Mammary epithelial cell (primary cell): ENCODE measurements around the gene GPR31.

Experiments
- EZH2 ChIP-seq: IDR thresholded peaks from 2 replicates; pipeline ENCODE4 v1.6.1; 2012; ENCODE audit warnings: low read length, inconsistent platforms, borderline replicate concordance
- TF ChIP-seq, protein P1 (sequence below), 2 donors: IDR thresholded peaks in 1 of 2; conservative IDR thresholded peaks in 1 of 2; 2 replicates each; pipeline ENCODE4 v1.5.1; 2011 to 2012; ENCODE audit warnings: inconsistent platforms in 2 of 2, low read length in 2 of 2, mild to moderate bottlenecking in 2 of 2, control low read depth in 1 of 2, low read depth in 1 of 2; ENCODE audit not compliant: insufficient read depth in 1 of 2; ENCODE audit errors: extremely low read depth in 1 of 2

DNA sequence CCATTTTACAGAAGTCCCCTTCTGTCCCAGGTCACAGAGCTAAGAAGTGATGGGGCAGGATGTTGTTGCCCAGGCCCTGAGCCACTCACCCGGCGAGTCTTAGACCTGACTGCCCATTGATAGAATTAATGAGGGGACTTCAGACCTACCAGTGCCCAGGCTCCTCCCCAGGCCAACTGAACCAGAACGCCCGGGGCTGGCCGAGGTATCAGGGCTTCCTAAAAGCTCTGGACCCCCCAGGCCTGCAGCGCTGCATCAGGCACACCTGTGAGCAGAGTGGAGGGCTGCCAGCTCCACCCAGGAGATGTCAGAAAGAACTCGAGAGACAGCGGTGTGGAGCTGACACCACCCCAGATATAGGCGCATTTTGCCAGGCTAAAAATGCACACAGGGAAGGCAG, 3.5 kb downstream of the GPR31 start:
- TF ChIP-seq, protein P1, sequence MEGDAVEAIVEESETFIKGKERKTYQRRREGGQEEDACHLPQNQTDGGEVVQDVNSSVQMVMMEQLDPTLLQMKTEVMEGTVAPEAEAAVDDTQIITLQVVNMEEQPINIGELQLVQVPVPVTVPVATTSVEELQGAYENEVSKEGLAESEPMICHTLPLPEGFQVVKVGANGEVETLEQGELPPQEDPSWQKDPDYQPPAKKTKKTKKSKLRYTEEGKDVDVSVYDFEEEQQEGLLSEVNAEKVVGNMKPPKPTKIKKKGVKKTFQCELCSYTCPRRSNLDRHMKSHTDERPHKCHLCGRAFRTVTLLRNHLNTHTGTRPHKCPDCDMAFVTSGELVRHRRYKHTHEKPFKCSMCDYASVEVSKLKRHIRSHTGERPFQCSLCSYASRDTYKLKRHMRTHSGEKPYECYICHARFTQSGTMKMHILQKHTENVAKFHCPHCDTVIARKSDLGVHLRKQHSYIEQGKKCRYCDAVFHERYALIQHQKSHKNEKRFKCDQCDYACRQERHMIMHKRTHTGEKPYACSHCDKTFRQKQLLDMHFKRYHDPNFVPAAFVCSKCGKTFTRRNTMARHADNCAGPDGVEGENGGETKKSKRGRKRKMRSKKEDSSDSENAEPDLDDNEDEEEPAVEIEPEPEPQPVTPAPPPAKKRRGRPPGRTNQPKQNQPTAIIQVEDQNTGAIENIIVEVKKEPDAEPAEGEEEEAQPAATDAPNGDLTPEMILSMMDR (conservative IDR thresholded peaks at IDR 0.05 in 1 of 2, IDR thresholded peaks at IDR 0.05 in 1 of 2; ENCODE audit: extremely low read depth in 1 of 2, insufficient read depth in 1 of 2, low read depth in 1 of 2, low read length in 2 of 2): no peak
- TF ChIP-seq EZH2: no peak
